ENCODE data around the gene ZNF416. TPM values are rescaled to one million over a fixed set of nuclear protein-coding genes. Genes with fewer than 3 reads are reported as not detected.

Gene ZNF416
- total RNA-seq, 1 donor from 2014 or later, result 4.6 TPM

DNA sequence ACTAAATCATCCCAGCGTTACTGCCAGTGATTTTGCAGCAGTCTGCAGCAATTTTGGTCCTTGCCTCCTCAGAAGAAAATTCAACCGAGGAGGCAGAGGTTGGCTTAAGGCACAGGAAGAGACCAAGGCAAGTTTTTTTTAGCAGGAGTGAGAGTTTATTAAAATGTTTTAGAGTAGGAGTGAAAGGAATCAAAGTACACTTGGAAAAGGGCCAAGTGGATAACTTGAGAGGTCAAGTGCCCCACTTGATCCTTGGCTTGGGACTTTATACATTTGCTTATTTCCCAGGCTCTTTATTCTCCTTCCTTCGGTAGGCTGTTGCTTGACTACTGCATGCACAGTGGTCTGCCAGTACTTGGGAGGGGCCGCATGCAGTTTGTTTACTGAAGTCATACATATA is 32.4 kb upstream of the ZNF416 start:
- Histone ChIP-seq H3K27ac (replicated peaks) (no peak overlapping the region), H3K36me3 (peaks cover 35% of the 10 kb centered on the region), H3K27me3 (ENCODE audit: low read depth) (no peaks in the 10 kb centered on the region), H3K4me3 (no peak overlapping the region), H3K9me3 (replicated peaks) (peaks cover 71% of the 10 kb centered on the region), H3K4me1 (peaks cover 28% of the 10 kb centered on the region)
- TF ChIP-seq, protein P1, sequence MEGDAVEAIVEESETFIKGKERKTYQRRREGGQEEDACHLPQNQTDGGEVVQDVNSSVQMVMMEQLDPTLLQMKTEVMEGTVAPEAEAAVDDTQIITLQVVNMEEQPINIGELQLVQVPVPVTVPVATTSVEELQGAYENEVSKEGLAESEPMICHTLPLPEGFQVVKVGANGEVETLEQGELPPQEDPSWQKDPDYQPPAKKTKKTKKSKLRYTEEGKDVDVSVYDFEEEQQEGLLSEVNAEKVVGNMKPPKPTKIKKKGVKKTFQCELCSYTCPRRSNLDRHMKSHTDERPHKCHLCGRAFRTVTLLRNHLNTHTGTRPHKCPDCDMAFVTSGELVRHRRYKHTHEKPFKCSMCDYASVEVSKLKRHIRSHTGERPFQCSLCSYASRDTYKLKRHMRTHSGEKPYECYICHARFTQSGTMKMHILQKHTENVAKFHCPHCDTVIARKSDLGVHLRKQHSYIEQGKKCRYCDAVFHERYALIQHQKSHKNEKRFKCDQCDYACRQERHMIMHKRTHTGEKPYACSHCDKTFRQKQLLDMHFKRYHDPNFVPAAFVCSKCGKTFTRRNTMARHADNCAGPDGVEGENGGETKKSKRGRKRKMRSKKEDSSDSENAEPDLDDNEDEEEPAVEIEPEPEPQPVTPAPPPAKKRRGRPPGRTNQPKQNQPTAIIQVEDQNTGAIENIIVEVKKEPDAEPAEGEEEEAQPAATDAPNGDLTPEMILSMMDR (IDR thresholded peaks at IDR 0.05; ENCODE audit: borderline replicate concordance), result no peak
- no peak for DNase-seq
- intact Hi-C loops (cut with micrococcal nuclease), result no loop called here

DNA sequence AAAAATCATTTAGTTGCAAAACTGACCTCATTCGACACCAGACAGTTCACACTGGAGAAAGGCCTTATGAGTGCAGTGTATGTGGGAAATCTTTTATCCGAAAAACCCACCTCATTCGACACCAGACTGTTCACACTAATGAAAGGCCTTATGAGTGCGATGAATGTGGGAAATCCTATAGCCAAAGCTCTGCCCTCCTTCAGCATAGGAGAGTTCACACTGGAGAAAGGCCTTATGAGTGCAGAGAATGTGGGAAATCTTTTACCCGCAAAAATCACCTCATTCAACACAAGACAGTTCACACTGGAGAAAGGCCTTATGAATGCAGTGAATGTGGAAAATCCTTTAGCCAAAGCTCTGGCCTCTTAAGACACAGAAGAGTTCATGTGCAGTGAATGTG is 28.2 kb upstream of the ZNF416 start:
- TF ChIP-seq, protein P1 (IDR thresholded peaks at IDR 0.05; ENCODE audit: borderline replicate concordance), result no peak
- Histone ChIP-seq H3K27ac (replicated peaks) (no peak overlapping the region), H3K36me3 (peaks cover 63% of the 10 kb centered on the region), H3K4me1 (no peaks in the 10 kb centered on the region), H3K4me3 (no peak overlapping the region), H3K27me3 (ENCODE audit: low read depth) (no peaks in the 10 kb centered on the region), H3K9me3 (replicated peaks) (peaks cover 99% of the 10 kb centered on the region)
- DNase-seq, result no peak
- intact Hi-C loops (cut with micrococcal nuclease), result no loop called here

DNA sequence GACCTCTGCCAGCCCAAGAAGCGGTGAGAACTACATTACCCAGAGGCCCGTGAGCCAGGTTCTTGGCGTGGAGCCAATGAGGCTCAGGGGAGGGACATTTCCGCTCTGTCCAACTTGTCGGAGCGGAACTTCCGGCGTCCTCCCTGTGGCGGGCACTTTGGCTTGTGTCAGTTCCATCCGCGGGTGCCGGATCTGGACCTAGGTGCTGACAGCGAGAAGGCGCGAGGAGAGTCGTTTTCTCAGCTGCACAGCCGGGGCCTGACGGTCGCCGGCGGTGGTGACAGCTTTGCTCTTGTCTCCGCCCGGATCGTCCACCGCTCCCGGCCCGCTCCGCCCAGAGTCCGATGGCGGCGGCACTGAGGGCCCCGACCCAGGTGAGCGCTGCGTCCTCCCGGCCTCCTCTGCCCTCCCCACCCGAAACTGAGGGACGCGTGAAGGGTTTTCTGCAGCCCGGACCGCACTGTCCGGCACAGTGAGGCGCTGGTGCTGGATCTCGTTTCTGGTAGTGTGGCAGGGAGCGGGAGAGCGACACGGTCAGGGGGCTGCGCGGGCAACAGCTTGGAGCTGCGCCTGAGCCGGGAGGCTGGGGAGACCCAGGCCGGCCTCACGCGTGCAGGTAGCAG is 21.2 kb upstream of the ZNF416 start, which contains the start of gene ZNF530:
ZNF530 (plus strand) TSS at position 125 of the 623 bp plus-strand sequence. CDS start 4,461 bp downstream, outside the sequence.
- Histone ChIP-seq H3K27ac (replicated peaks) (peak within 1 kb of the TSS; percentile 78), H3K9me3 (replicated peaks) (peaks cover 39% of the 10 kb centered on the region), H3K4me3 (peak within 1 kb of the TSS; percentile 87), H3K36me3 (peaks cover 34% of the 10 kb centered on the region), H3K27me3 (ENCODE audit: low read depth) (no peaks in the 10 kb centered on the region), H3K4me1 (peaks cover 23% of the 10 kb centered on the region)
- peak; percentile 96 for DNase-seq
- intact Hi-C loops (cut with micrococcal nuclease), result no loop called here
- TF ChIP-seq, protein P1 (IDR thresholded peaks at IDR 0.05; ENCODE audit: borderline replicate concordance), result no peak

DNA sequence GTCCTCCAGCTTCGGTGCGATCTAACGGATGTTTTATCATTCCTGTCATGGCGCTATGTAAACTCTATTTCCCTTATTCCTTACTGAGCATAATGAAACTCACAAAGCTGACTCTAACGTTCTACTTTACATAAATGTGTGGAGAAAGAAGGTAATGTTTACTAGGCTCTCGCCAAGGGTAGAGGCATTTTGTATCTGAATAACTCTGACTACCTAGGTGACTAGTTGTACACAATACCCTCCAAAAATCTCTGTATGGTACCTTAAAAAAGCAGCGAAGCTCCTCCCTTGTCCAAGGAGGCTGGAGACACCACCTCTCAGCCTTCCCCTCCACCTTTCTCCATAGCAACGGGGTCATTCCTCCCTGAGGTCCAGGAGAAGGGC is 20.7 kb upstream of the ZNF416 start:
- peak overlapping the region; percentile 78 for H3K27ac ChIP-seq (replicated peaks)
- H3K36me3 ChIP-seq, result peaks cover 29% of the 10 kb centered on the region
- intact Hi-C loops (cut with micrococcal nuclease), result no loop called here
- peaks cover 23% of the 10 kb centered on the region for H3K4me1 ChIP-seq
- no peaks in the 10 kb centered on the region for H3K27me3 ChIP-seq (ENCODE audit: low read depth)
- DNase-seq, result no peak
- H3K9me3 ChIP-seq (replicated peaks), result peaks cover 39% of the 10 kb centered on the region
- H3K4me3 ChIP-seq, result peak overlapping the region; percentile 87
- TF ChIP-seq, protein P1 (IDR thresholded peaks at IDR 0.05; ENCODE audit: borderline replicate concordance), result no peak

DNA sequence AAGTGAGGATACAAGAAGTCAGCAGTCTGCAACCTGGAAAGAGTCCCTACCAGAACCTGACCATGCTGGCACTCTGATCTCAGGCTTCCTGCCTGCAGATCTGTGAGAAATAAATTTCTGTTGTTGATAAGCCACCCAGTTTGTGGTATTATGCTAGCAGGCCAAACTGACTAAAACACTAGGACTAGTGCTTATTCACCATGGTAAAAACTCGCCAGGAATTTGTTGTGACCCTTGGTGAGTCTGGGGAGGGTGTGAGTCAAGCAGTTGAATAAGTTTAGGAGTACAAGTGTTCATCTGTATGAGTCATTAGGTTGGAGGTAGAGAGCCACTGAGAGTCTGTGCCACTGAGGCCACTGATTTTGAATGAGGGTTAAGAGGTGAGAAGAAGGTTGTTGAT is 8.8 kb upstream of the ZNF416 start:
- no peak for DNase-seq
- Histone ChIP-seq H3K27me3 (ENCODE audit: low read depth) (no peaks in the 10 kb centered on the region), H3K27ac (replicated peaks) (no peak overlapping the region), H3K4me3 (no peak overlapping the region), H3K9me3 (replicated peaks) (peaks cover 73% of the 10 kb centered on the region), H3K4me1 (peaks cover 18% of the 10 kb centered on the region), H3K36me3 (peaks cover 71% of the 10 kb centered on the region)
- intact Hi-C loops (cut with micrococcal nuclease), result no loop called here
- TF ChIP-seq, protein P1 (IDR thresholded peaks at IDR 0.05; ENCODE audit: borderline replicate concordance), result no peak

All from left ventricle myocardium inferior (tissue), 1 donor.